ENCODE data around the gene NUDT8.
A peak's percentile ranks its signal among the peaks of the same experiment; 100 is the strongest.
"Not testable (repeated sequence)": the region's sequence is repeated elsewhere in the genome, so short reads cannot be mapped to it uniquely, and the experiment has no call there.

The NUDT8 gene

GRCh38 chr11:67627812-67628624, 1.7 kb downstream of the NUDT8 start:
- DNase-seq (ENCODE audit: low spot score), result no peak

DNA sequence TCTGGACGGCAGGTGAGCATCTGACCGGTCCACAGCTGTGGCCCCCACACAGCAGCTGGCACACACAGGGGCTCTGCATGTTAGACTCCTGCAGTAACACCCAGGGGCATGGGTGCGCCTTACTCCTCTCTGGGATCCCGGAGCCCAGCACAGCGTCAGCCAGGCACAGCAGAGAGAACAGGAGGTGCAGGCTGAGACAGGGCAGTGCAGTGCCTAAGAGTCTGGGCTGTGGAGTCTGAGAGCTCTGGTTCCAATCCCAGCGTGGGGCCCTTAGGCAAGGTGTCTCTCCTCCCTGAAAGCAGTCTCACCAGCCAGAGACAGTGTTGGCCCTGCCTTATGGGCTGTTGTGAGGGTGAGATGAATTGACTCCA, 2.3 kb downstream of the NUDT8 start:
- DNase-seq (ENCODE audit: low spot score), result no peak

- no peak for DNase-seq (ENCODE audit: low spot score)
Observed at GRCh38 chr11:67626970-67627369, 2.8 kb downstream of the NUDT8 start.

DNA sequence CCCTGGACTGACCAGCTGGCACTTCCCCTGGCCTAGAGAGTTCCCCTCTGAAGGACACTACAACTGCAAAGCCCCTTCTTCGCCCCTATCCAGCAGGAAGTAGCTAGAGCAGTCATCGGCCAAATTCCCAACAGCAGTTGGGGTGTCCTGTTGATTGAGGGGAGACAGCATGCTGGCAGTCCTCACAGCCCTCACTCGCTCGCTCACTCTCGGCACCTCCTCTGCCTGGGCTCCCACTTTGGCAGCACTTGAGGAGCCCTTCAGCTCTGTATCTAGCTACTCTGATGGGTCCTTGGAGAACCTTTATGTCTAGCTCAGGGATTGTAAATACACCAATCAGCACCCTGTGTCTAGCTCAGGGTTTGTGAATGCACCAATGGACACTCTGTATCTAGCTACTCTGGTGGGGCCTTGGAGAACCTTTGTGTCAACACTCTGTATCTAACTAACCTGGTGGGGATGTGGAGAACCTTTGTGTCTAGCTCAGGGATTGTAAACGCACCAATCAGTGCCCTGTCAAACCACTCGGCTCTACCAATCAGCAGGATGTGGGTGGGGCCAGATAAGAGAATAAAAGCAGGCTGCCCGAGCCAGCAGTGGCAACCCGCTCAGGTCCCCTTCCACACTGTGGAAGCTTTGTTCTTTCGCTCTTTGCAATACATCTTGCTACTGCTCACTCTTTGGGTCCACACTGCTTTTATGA, 3.5 kb downstream of the NUDT8 start:
- DNase-seq (ENCODE audit: low spot score), result not testable (repeated sequence)

- not testable (repeated sequence) for DNase-seq (ENCODE audit: low spot score)
Observed at GRCh38 chr11:67623795-67624194, 5.9 kb downstream of the NUDT8 start.

DNA sequence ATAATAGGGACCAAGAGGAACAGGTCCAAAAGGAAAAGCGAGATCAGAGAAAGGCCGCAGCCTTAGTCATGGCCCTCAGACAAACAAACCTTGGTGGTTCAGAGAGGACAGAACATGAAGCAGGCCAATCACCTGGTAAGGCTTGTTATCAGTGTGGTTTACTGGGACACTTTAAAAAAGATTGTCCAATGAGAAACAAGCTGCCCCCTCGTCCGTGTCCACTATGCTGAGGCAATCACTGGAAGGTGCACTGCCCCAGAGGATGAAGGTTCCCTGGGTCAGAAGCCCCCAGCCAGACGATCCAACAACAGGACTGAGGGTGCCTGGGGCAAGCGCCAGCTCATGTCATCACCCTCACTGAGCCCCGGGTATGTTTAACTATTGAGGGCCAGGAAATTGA, 6.8 kb downstream of the NUDT8 start:
- DNase-seq (ENCODE audit: low spot score), result not testable (repeated sequence)

GRCh38 chr11:67621928-67622327, 7.8 kb downstream of the NUDT8 start:
- not testable (repeated sequence) for DNase-seq (ENCODE audit: low spot score)

GRCh38 chr11:67620621-67621020, 9.1 kb downstream of the NUDT8 start:
- not testable (repeated sequence) for DNase-seq (ENCODE audit: low spot score)

DNA sequence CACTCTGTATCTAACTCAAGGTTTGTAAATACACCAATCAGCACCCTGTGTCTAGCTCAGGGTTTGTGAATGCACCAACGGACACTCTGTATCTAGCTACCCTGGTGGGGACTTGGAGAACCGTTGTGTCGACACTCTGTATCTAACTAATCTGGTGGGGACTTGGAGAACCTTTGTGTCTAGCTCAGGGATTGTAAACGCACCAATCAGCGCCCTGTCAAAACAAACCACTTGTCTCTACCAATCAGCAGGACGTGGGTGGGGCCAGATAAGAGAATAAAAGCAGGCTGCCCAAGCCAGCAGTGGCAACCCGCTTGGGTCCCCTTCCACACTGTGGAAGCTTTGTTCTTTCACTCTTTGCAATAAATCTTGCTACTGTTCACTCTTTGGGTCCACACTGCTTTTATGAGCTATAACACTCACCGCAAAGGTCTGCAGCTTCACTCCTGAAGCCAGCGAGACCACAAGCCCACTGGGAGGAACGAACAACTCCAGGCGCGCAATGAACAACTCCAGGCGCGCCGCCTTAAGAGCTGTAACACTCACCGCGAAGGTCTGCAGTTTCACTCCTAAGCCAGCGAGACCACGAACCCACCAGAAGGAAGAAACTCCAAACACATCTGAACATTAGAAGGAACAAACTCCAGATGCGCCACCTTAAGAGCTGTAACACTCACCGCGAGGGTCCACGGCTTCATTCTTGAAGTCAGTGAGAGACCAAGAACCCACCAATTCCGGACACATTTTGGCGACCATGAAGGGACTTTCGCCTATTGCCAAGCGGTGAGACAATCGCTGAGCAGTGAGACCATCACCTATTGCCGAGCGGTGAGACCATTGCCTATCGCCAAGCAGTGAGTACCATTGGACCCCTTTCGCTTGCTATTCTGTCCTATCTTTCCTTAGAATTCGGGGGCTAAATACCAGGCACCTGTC, 9.8 kb downstream of the NUDT8 start:
- DNase-seq (ENCODE audit: low spot score), result not testable (repeated sequence)

- DNase-seq (ENCODE audit: low spot score), result not testable (repeated sequence)
Observed at GRCh38 chr11:67618901-67619659, 10.7 kb downstream of the NUDT8 start.

DNA sequence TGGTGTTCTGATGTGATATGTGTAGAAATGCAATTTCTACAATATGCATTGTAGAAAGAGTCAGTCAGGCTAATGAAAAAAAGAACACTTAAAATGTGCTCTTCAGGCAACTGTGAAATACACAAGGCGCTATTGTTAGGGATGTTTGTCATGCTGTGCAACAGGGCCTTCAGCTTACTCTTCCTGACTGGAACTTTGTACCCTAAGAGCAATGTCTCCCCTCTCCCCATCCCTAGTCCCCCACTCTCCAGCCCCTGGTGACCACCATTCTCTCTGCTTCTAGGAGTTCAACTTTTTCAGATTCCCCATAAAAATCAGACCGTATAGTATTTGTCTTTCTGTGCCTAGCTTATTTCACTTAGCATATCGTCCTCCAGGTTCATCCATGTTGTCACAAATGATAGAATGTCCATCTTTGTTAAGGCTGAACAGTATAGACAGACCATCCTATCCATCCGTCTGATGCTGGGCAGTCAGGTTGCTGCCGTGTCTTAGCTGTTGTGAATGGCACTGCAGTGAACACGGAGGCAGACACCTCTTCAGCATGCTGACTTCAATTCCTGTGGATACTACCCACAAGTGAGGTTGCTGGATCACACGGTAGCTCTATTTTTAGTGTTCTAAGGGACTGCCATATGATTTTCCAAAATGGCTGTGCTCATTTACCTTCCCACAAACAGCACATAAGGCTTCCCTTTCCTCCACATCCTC, 12.3 kb downstream of the NUDT8 start:
- no peak for DNase-seq (ENCODE audit: low spot score)

DNA sequence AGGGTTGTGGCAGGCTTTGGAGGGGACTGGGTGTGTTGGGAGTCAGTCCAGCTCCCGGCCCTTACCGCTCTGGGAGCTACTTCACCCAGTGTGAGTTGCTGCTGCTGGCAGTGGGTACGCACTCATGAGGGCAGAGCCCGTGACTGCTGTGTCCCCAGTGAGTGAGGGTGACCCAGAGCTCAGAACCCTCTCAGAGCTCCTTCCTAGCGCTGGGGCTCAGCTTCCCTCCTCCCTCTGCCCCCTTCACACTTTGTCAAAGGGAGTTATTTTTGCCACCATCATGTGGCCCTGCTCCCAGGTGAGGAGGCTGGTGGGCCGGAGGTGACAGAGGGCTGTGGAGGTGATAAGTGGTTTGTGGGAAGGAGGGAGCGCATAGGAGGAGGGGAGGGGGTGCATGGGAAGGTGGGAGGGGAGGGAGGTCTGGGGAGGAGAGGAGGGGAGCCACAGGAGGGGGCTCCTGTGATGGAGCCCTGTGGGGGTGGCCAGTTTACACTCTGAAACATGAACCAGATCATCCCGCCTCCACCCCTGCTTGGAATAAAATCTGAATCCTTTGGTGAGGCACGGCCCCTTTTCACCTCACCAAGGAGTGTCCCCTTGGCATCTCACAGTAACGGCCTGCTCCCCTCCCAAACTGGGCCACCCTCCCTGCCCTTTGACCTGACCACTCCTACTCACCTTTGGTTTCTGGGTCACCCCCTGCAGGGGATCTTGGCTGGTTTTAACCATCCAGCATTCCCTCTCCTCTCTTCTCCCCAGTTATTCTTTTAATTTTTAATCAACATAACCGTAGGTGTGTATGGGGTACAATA, 13.1 kb downstream of the NUDT8 start:
- DNase-seq (ENCODE audit: low spot score), result no peak

GRCh38 chr11:67615728-67616430, 13.9 kb downstream of the NUDT8 start:
- no peak for DNase-seq (ENCODE audit: low spot score)

DNA sequence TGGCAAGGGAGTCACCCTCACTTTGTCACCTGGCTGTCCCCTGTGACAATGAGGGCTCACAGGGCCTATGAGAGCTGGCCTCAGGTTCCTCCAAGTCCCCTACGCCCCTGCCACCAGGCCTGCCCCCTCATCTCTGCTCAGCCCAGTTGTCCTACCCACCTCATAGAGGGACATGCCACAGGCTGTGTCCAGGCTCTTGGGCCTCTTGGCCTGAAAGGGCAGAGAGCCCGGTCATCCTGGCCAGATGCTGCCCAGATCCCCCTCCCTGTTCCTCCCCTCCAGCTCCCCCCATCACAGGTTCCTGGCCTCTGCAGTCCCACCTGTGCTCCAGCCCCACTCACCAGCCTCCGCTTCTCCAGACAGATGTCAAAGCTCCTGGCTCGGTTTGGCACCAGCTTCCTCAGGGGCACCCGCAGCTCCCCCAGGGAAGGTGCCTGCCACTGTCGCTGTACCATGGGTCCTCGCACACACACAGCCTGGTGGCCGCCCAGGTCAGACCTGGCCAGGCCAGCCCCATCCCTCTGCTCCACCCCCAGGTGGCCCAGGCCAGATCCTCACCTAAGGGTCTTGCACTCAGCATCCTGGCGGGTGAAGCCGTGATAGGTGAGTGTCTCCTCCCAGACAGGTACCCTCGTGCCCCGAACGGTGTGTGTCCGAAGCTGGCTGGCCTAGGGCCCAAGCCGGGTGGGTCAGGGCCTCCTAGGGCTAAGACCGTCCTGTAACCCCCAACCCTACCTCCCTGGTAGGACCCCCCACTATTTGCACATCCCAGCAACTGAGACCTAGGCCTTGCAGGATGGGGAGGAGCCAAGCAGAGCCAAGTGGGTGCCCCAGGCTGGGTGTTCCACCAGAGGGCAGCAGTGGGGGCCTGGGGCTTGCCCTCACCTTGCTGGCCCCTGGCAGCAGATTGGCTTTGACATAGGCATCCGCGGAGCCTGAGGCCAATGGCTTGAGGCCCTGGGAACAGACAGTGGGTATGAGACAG, 14.7 kb downstream of the NUDT8 start:
- peak; percentile 54 for DNase-seq (ENCODE audit: low spot score)

GRCh38 chr11:67613960-67614715, 15.6 kb downstream of the NUDT8 start:
- peak; percentile 82 for DNase-seq (ENCODE audit: low spot score)

DNA sequence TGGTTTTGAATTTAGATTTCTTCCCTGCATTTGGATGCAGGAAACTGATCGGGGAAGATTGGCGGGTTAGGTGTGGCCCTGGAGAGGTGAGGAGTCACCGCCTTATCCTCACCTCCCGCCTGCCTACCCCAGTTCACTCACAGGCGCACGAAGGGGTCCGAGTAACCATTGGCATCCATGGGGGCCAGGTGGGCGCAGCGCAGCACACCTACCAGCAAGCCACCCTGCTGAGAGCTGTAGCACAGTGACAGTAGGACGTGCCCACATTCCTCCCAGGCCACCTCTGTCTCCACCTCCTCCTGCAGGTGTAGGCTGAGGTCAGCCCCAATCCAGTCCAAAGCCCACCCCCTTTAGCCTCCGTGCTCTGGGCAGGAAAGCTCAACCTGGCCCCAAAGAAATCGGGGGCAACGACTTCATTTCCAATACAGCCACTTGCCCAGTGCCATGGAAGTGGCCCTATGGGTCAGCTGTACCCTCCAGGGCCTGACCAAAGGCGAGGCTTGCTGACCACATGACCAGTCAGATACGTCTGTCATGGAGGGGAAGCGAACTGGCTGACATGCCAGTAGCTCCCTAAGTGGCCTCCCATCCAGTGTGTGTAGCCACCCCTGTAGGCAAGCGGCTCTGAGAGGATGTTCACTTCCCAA, 16.3 kb downstream of the NUDT8 start:
- no peak for DNase-seq (ENCODE audit: low spot score)

DNA sequence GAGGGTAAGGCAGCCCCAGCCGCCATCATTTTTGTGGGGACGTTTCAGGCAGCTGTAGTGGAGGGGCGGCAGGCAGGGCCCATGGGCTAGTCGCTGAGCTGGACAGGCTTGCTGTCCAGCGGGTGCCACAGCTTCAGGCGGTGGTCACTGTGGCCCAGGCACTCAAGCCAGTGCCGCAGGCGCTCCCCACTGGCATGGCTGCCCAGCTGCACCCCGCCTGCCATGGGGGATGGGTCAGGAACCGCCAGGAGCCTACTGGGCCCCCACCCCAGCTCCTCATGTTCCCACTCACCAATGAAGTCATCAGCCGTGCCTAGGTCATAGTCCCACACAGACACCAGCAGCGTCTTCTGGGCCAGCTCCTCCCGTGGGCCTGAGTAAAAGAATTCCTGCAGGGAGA, 17.0 kb downstream of the NUDT8 start:
- DNase-seq (ENCODE audit: low spot score), result no peak

All from kidney tubule cell (primary cell).